WTC11 (cell line): Measurements from ENCODE around the gene CCDC24. TPM values are rescaled to one million over a fixed set of nuclear protein-coding genes. Genes with fewer than 3 reads are reported as not detected.

ENCODE experiments used
- ATAC-seq: fragments of 200-7000 bp; cut with Tn5 transposase; 2 replicates; pipeline ENCODE4 v1.10.0; 2021; ENCODE audit warnings: mild to moderate bottlenecking, moderate library complexity
- CTCF ChIA-PET: fragments of 300-600 bp; sonication (Branson Sonifier 250); formaldehyde crosslinking; loops from one replicate; lab custom pipeline; 2021; ENCODE audit warnings: antibody characterized with exemption; lab: Charles Lee
- POLR2A ChIA-PET: fragments of 350-600 bp; sonication (Branson Sonifier 250); formaldehyde crosslinking; loops from one replicate; lab custom pipeline; 2021; ENCODE audit warnings: antibody characterized with exemption; lab: Charles Lee
- DNase-seq: peaks from one replicate; pipeline ENCODE4 v3.0.0; 2021; ENCODE audit warnings: low spot score
- H3K27ac Mint-ChIP-seq: 2 replicates; pipeline ENCODE4 v1.8.0; 2021; ENCODE audit warnings: mixed read lengths
- H3K27me3 Mint-ChIP-seq: 2 replicates; pipeline ENCODE4 v1.8.0; 2021; ENCODE audit warnings: low read depth, mild to moderate bottlenecking, moderate library complexity, mixed read lengths
- H3K36me3 Mint-ChIP-seq: 2 replicates; pipeline ENCODE4 v1.8.0; 2021; ENCODE audit warnings: mixed read lengths
- H3K4me1 Mint-ChIP-seq: 2 replicates; pipeline ENCODE4 v1.8.0; 2022; ENCODE audit warnings: mixed read lengths
- H3K4me3 Mint-ChIP-seq: 2 replicates; pipeline ENCODE4 v1.8.0; 2021; ENCODE audit warnings: mild to moderate bottlenecking, moderate library complexity, mixed read lengths
- H3K9me3 Mint-ChIP-seq: 2 replicates; pipeline ENCODE4 v1.8.0; 2021; ENCODE audit warnings: mixed read lengths
- FOXK1 ChIP-seq: sonication (generic); formaldehyde crosslinking; IDR thresholded peaks from 2 replicates; pipeline ENCODE4 v1.8.0; 2022; ENCODE audit warnings: mild to moderate bottlenecking, moderate library complexity, missing genetic modification reagents
- GABPB1 ChIP-seq: sonication (generic); formaldehyde crosslinking; IDR thresholded peaks from 2 replicates; pipeline ENCODE4 v1.8.1; 2023; ENCODE audit warnings: mild to moderate bottlenecking, missing genetic modification reagents
- HMGA2 ChIP-seq: fragments of 250-450 bp; sonication (Bioruptor Pico); IDR thresholded peaks from 2 replicates; pipeline ENCODE4 v1.4.0; 2021; ENCODE audit warnings: mild to moderate bottlenecking, moderate library complexity
- KAT7 ChIP-seq: sonication (generic); formaldehyde crosslinking; IDR thresholded peaks from 2 replicates; pipeline ENCODE4 v1.8.1; 2023; ENCODE audit warnings: missing genetic modification reagents, mild to moderate bottlenecking, borderline replicate concordance
- NFE2L1 ChIP-seq: sonication (generic); formaldehyde crosslinking; IDR thresholded peaks from 2 replicates; pipeline ENCODE4 v1.8.1; 2023; ENCODE audit warnings: missing genetic modification reagents
- OVOL2 ChIP-seq: fragments of 250-450 bp; sonication (Bioruptor Pico); IDR thresholded peaks from 2 replicates; pipeline ENCODE4 v1.9.0; 2021; ENCODE audit warnings: mild to moderate bottlenecking, borderline replicate concordance
- SMAD3 ChIP-seq: sonication (generic); formaldehyde crosslinking; IDR thresholded peaks from 2 replicates; pipeline ENCODE4 v1.8.0; 2022; ENCODE audit warnings: missing genetic modification reagents, mild to moderate bottlenecking, borderline replicate concordance
- SP1 ChIP-seq: sonication (generic); formaldehyde crosslinking; conservative IDR thresholded peaks from 2 replicates; pipeline ENCODE4 v1.8.1; 2022; ENCODE audit warnings: missing genetic modification reagents
- TEAD1 ChIP-seq: sonication (generic); formaldehyde crosslinking; IDR thresholded peaks from 2 replicates; pipeline ENCODE4 v1.8.0; 2022; ENCODE audit warnings: mild to moderate bottlenecking, missing genetic modification reagents
- ZNF232 ChIP-seq: sonication (generic); formaldehyde crosslinking; IDR thresholded peaks from 2 replicates; pipeline ENCODE4 v1.8.0; 2022; ENCODE audit warnings: mild to moderate bottlenecking, missing genetic modification reagents
- total RNA-seq: library from RNA; stranded (reverse); gene quantifications from 3 replicates; pipeline ENCODE4 v1.2.3, GENCODE V29; 2021
- TF ChIP-seq, protein P1 (sequence below): fragments of 250-450 bp; sonication (Bioruptor Pico); IDR thresholded peaks from 2 replicates; pipeline ENCODE4 v2.1.2; 2022; ENCODE audit warnings: mild to moderate bottlenecking, moderate library complexity
- TF ChIP-seq, protein P2 (sequence below): fragments of 250-450 bp; sonication (Bioruptor Pico); IDR thresholded peaks from 2 replicates; pipeline ENCODE4 v1.9.0; 2021; ENCODE audit warnings: mild to moderate bottlenecking
- TF ChIP-seq, protein P3 (sequence below): sonication (generic); formaldehyde crosslinking; IDR thresholded peaks from 2 replicates; pipeline ENCODE4 v1.8.1; 2022; ENCODE audit warnings: missing genetic modification reagents, borderline replicate concordance
- TF ChIP-seq, protein P4 (sequence below): fragments of 250-450 bp; sonication (Bioruptor Pico); IDR thresholded peaks from 2 replicates; pipeline ENCODE4 v1.9.0; 2021; ENCODE audit warnings: mild to moderate bottlenecking, borderline replicate concordance
- TF ChIP-seq, protein P5 (sequence below): fragments of 250-450 bp; sonication (Bioruptor Pico); IDR thresholded peaks from 2 replicates; pipeline ENCODE4 v1.9.0; 2021; ENCODE audit warnings: moderate library complexity, mild to moderate bottlenecking, inconsistent platforms, borderline replicate concordance
- TF ChIP-seq, protein P6 (sequence below): fragments of 200-600 bp; IDR thresholded peaks from 2 replicates; pipeline ENCODE4 v1.8.0; 2022; ENCODE audit warnings: antibody characterized with exemption
- TF ChIP-seq, protein P7 (sequence below): sonication (generic); formaldehyde crosslinking; IDR thresholded peaks from 2 replicates; pipeline ENCODE4 v1.8.0; 2022; ENCODE audit warnings: mild to moderate bottlenecking, missing genetic modification reagents
- TF ChIP-seq, protein P8 (sequence below): sonication (generic); formaldehyde crosslinking; IDR thresholded peaks from 2 replicates; pipeline ENCODE4 v1.8.0; 2023; ENCODE audit warnings: mild to moderate bottlenecking, missing genetic modification reagents
- TF ChIP-seq, protein P9 (sequence below): sonication (generic); formaldehyde crosslinking; IDR thresholded peaks from 2 replicates; pipeline ENCODE4 v1.8.0; 2023; ENCODE audit warnings: missing genetic modification reagents

CCDC24 gene
- total RNA-seq, 1 experiment from 2014 or later = 12.1 TPM

DNA sequence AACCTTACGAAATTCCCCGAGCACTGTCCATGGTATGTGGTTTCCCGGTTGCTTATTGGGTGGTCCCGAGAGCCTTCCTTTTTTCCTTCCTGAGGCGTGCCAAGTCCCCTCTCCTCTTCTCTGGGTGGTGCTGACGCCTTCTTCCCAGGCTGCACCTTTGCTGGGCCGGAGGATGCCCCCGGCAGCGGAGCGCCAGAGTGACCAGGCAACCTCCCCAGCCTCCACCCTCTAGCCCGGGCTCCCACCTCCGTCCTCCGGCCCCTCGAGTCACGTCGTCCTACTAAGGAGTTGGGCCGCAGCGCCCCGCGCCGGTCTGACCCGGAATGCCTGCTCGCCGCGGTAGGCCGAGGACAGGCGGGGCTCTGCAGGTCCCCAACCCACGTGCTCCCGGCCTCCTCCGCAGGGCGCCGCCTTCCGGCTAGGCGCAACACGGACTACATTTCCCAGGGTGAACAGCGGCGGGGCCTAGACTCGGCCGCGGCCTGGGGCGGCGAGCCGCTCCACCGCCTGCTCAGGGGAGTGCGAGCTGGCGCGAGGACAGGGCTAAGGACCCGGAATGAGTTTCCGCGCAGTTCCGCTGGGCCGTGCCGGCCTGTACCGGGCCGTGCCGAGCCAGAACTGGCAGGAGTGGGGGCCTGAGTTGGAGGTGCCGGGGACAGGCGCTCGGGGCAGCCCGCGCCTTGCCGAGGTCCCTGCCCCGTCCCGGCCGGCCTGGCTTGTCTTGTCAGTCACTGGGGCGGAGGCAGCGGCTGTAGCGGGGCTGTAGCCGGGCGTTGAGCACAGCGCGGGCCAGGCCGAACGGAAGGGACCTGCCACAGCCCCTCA lies 45.0 kb upstream of the CCDC24 start, which contains the start of gene IPO13:
Gene IPO13, plus strand, starts transcription at position 715 of the 825 bp plus-strand sequence. CDS start 651 bp downstream, outside the sequence.
- Mint-ChIP-seq H3K4me1 (peaks cover 37% of the 10 kb centered on the region), H3K36me3 (peaks cover 5% of the 10 kb centered on the region; the same call in 1 of the 2 replicates), H3K27ac (peak within 1 kb of the TSS; percentile 93), H3K4me3 (peak within 1 kb of the TSS; percentile 83), H3K9me3 (no peaks in the 10 kb centered on the region), H3K27me3 (no peaks in the 10 kb centered on the region)
- ChIA-PET POLR2A (interaction anchor here (0.7 to 1.5 kb wide), 4 partner anchors 12 to 296 kb away, joined by 3 to 8 read pairs (median 4); partner anchors contain the start of genes ARTN and KDM4A), CTCF (interaction anchor here (0.6 to 9.9 kb wide), 13 partner anchors 12 to 240 kb away, joined by 3 to 172 read pairs (median 4); partner anchors contain the start of genes ARTN, ATP6V0B, DPH2 and ST3GAL3)
- ATAC-seq (peak; percentile 91), DNase-seq (peak; percentile 98)
- TF ChIP-seq, protein P1, sequence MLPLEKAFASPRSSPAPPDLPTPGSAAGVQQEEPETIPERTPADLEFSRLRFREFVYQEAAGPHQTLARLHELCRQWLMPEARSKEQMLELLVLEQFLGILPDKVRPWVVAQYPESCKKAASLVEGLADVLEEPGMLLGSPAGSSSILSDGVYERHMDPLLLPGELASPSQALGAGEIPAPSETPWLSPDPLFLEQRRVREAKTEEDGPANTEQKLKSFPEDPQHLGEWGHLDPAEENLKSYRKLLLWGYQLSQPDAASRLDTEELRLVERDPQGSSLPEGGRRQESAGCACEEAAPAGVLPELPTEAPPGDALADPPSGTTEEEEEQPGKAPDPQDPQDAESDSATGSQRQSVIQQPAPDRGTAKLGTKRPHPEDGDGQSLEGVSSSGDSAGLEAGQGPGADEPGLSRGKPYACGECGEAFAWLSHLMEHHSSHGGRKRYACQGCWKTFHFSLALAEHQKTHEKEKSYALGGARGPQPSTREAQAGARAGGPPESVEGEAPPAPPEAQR (CRISPR knock-in tag) = no peak
- TF ChIP-seq, protein P2, sequence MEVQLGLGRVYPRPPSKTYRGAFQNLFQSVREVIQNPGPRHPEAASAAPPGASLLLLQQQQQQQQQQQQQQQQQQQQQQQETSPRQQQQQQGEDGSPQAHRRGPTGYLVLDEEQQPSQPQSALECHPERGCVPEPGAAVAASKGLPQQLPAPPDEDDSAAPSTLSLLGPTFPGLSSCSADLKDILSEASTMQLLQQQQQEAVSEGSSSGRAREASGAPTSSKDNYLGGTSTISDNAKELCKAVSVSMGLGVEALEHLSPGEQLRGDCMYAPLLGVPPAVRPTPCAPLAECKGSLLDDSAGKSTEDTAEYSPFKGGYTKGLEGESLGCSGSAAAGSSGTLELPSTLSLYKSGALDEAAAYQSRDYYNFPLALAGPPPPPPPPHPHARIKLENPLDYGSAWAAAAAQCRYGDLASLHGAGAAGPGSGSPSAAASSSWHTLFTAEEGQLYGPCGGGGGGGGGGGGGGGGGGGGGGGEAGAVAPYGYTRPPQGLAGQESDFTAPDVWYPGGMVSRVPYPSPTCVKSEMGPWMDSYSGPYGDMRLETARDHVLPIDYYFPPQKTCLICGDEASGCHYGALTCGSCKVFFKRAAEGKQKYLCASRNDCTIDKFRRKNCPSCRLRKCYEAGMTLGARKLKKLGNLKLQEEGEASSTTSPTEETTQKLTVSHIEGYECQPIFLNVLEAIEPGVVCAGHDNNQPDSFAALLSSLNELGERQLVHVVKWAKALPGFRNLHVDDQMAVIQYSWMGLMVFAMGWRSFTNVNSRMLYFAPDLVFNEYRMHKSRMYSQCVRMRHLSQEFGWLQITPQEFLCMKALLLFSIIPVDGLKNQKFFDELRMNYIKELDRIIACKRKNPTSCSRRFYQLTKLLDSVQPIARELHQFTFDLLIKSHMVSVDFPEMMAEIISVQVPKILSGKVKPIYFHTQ (CRISPR knock-in tag) = no peak
- TF ChIP-seq ZNF232 (CRISPR knock-in tag) (0 out of 2 replicates have a peak, but pooled peaks have one; percentile 50), NFE2L1 (no peak), TEAD1 (peak; percentile 89), KAT7 (CRISPR knock-in tag) (no peak), SP1 (peak; percentile 92), FOXK1 (CRISPR knock-in tag) (peak; percentile 70), GABPB1 (peak; percentile 63; the same call in 1 of the 2 replicates), HMGA2 (CRISPR knock-in tag) (no peak), OVOL2 (no peak), SMAD3 (CRISPR knock-in tag) (no peak)
- TF ChIP-seq, protein P3, sequence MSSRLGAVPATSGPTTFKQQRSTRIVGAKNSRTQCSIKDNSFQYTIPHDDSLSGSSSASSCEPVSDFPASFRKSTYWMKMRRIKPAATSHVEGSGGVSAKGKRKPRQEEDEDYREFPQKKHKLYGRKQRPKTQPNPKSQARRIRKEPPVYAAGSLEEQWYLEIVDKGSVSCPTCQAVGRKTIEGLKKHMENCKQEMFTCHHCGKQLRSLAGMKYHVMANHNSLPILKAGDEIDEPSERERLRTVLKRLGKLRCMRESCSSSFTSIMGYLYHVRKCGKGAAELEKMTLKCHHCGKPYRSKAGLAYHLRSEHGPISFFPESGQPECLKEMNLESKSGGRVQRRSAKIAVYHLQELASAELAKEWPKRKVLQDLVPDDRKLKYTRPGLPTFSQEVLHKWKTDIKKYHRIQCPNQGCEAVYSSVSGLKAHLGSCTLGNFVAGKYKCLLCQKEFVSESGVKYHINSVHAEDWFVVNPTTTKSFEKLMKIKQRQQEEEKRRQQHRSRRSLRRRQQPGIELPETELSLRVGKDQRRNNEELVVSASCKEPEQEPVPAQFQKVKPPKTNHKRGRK = no peak
- TF ChIP-seq, protein P4, sequence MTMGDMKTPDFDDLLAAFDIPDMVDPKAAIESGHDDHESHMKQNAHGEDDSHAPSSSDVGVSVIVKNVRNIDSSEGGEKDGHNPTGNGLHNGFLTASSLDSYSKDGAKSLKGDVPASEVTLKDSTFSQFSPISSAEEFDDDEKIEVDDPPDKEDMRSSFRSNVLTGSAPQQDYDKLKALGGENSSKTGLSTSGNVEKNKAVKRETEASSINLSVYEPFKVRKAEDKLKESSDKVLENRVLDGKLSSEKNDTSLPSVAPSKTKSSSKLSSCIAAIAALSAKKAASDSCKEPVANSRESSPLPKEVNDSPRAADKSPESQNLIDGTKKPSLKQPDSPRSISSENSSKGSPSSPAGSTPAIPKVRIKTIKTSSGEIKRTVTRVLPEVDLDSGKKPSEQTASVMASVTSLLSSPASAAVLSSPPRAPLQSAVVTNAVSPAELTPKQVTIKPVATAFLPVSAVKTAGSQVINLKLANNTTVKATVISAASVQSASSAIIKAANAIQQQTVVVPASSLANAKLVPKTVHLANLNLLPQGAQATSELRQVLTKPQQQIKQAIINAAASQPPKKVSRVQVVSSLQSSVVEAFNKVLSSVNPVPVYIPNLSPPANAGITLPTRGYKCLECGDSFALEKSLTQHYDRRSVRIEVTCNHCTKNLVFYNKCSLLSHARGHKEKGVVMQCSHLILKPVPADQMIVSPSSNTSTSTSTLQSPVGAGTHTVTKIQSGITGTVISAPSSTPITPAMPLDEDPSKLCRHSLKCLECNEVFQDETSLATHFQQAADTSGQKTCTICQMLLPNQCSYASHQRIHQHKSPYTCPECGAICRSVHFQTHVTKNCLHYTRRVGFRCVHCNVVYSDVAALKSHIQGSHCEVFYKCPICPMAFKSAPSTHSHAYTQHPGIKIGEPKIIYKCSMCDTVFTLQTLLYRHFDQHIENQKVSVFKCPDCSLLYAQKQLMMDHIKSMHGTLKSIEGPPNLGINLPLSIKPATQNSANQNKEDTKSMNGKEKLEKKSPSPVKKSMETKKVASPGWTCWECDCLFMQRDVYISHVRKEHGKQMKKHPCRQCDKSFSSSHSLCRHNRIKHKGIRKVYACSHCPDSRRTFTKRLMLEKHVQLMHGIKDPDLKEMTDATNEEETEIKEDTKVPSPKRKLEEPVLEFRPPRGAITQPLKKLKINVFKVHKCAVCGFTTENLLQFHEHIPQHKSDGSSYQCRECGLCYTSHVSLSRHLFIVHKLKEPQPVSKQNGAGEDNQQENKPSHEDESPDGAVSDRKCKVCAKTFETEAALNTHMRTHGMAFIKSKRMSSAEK (CRISPR knock-in tag) = no peak
- TF ChIP-seq, protein P5, sequence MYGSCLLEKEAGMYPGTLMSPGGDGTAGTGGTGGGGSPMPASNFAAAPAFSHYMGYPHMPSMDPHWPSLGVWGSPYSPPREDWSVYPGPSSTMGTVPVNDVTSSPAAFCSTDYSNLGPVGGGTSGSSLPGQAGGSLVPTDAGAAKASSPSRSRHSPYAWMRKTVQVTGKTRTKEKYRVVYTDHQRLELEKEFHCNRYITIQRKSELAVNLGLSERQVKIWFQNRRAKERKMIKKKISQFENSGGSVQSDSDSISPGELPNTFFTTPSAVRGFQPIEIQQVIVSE = no peak
- TF ChIP-seq, protein P6, sequence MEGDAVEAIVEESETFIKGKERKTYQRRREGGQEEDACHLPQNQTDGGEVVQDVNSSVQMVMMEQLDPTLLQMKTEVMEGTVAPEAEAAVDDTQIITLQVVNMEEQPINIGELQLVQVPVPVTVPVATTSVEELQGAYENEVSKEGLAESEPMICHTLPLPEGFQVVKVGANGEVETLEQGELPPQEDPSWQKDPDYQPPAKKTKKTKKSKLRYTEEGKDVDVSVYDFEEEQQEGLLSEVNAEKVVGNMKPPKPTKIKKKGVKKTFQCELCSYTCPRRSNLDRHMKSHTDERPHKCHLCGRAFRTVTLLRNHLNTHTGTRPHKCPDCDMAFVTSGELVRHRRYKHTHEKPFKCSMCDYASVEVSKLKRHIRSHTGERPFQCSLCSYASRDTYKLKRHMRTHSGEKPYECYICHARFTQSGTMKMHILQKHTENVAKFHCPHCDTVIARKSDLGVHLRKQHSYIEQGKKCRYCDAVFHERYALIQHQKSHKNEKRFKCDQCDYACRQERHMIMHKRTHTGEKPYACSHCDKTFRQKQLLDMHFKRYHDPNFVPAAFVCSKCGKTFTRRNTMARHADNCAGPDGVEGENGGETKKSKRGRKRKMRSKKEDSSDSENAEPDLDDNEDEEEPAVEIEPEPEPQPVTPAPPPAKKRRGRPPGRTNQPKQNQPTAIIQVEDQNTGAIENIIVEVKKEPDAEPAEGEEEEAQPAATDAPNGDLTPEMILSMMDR = peak; percentile 66
- TF ChIP-seq, protein P7, sequence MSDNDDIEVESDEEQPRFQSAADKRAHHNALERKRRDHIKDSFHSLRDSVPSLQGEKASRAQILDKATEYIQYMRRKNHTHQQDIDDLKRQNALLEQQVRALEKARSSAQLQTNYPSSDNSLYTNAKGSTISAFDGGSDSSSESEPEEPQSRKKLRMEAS (CRISPR knock-in tag) = peak; percentile 98
- TF ChIP-seq, protein P8, sequence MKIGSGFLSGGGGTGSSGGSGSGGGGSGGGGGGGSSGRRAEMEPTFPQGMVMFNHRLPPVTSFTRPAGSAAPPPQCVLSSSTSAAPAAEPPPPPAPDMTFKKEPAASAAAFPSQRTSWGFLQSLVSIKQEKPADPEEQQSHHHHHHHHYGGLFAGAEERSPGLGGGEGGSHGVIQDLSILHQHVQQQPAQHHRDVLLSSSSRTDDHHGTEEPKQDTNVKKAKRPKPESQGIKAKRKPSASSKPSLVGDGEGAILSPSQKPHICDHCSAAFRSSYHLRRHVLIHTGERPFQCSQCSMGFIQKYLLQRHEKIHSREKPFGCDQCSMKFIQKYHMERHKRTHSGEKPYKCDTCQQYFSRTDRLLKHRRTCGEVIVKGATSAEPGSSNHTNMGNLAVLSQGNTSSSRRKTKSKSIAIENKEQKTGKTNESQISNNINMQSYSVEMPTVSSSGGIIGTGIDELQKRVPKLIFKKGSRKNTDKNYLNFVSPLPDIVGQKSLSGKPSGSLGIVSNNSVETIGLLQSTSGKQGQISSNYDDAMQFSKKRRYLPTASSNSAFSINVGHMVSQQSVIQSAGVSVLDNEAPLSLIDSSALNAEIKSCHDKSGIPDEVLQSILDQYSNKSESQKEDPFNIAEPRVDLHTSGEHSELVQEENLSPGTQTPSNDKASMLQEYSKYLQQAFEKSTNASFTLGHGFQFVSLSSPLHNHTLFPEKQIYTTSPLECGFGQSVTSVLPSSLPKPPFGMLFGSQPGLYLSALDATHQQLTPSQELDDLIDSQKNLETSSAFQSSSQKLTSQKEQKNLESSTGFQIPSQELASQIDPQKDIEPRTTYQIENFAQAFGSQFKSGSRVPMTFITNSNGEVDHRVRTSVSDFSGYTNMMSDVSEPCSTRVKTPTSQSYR = no peak
- TF ChIP-seq, protein P9, sequence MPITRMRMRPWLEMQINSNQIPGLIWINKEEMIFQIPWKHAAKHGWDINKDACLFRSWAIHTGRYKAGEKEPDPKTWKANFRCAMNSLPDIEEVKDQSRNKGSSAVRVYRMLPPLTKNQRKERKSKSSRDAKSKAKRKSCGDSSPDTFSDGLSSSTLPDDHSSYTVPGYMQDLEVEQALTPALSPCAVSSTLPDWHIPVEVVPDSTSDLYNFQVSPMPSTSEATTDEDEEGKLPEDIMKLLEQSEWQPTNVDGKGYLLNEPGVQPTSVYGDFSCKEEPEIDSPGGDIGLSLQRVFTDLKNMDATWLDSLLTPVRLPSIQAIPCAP = no peak
